Heart left ventricle (tissue), 16 donors: Measurements from ENCODE around the gene ARSB. TPM values are rescaled to one million over a fixed set of nuclear protein-coding genes. Genes with fewer than 3 reads are reported as not detected.
"Not testable (repeated sequence)": the region's sequence is repeated elsewhere in the genome, so short reads cannot be mapped to it uniquely, and the experiment has no call there.

ENCODE experiments used
- ATAC-seq, 4 donors: fragments of 200-7000 bp; cut with Tn5 transposase; one replicate each; pipeline ENCODE4 v1.9.1; 2020 to 2022; ENCODE audit warnings: moderate library complexity in 4 of 4, mild to moderate bottlenecking in 3 of 4, moderate number of reproducible peaks in 1 of 4
- DNase-seq, 5 donors: peaks; one replicate each; pipeline ENCODE4 v3.0.0-alpha.2; 2020
- H3K27ac ChIP-seq, 12 donors: fragments of 200-600 bp; sonication (generic) in 4 of 12; one replicate each; pipeline versions ENCODE4 v1.5.0 to v1.8.0; 2016 to 2022; ENCODE audit warnings: mild to moderate bottlenecking in 2 of 12
- H3K27me3 ChIP-seq, 9 donors: fragments of 200-600 bp; sonication (generic) in 2 of 9; one replicate each; pipeline versions ENCODE4 v1.5.1 to v1.8.0; 2016 to 2022; ENCODE audit warnings: mild to moderate bottlenecking in 3 of 9
- H3K36me3 ChIP-seq, 9 donors: fragments of 200-600 bp; sonication (generic) in 2 of 9; one replicate each; pipeline versions ENCODE4 v1.5.0 to v1.8.0; 2018 to 2022; ENCODE audit warnings: mild to moderate bottlenecking in 2 of 9
- H3K4me1 ChIP-seq, 12 donors: fragments of 200-600 bp; sonication (generic) in 4 of 12; one replicate each; pipeline versions ENCODE4 v1.5.0 to v1.8.0; 2016 to 2022; ENCODE audit warnings: mild to moderate bottlenecking in 3 of 12
- H3K4me3 ChIP-seq, 12 donors: fragments of 200-600 bp; sonication (generic) in 4 of 12; one replicate each; pipeline versions ENCODE4 v1.5.0 to v1.8.0; 2017 to 2022; ENCODE audit warnings: mild to moderate bottlenecking in 9 of 12, moderate library complexity in 4 of 12
- H3K9me3 ChIP-seq, 12 donors: fragments of 200-600 bp; sonication (generic) in 4 of 12; one replicate each; pipeline versions ENCODE4 v1.5.0 to v1.8.0; 2016 to 2022; ENCODE audit warnings: mild to moderate bottlenecking in 1 of 12
- CTCF ChIP-seq, 12 donors: fragments of 200-600 bp; sonication (generic) in 4 of 12; IDR thresholded peaks; one replicate each; pipeline versions ENCODE4 v1.5.0 to v1.8.0; 2018 to 2022; ENCODE audit warnings: antibody characterized with exemption in 12 of 12, mild to moderate bottlenecking in 5 of 12
- POLR2A ChIP-seq, 2 donors: fragments of 450-650 bp; IDR thresholded peaks; one replicate each; pipeline ENCODE4 v1.6.1; 2017; ENCODE audit warnings: antibody characterized with exemption in 2 of 2, mild to moderate bottlenecking in 2 of 2, moderate library complexity in 2 of 2
- WGBS, 4 donors: extraction: QIAGEN DNeasy Blood & Tissue Kit in 2 of 4; methylation state at CpG; one replicate each; pipeline versions ENCODE4 v1.1.5 to v1.1.7; 2013 to 2018; 5-methylcytosine and 5-hydroxymethylcytosine counted together
- intact Hi-C, 10 donors: fragments of 100-400 bp; cut with DNase I; formaldehyde crosslinking; loops; one replicate each; pipeline versions ENCODE4 v1.11.1 to v1.14.2; 2022
- polyA plus RNA-seq, 2 donors: library from polyadenylated mRNA; stranded (reverse); fragments of 200-250 nt; gene quantifications; one replicate each; pipeline ENCODE4 v1.2.3, GENCODE V29; 2013
- total RNA-seq, 9 donors: library from RNA; depleted of rRNA in 2 of 9; stranded (reverse); fragments of >200 nt in 2 of 9; fragmentation: NEBNext Ultra II Directional in 3 of 9; extraction: Animal tissue kit (Norgen Biotek cat#: 25700) in 3 of 9; gene quantifications; one replicate each; pipeline versions ENCODE4 v1.1.0 to v1.2.4, GENCODE V29; 2016 to 2023
- donor health status: ischemic (EF 13 %, LVEDD 7.1; RV severe dilation, severe dysfunction).
- donor health status: healthy with polysubstance abuse.
- donor health status: DM: no; HTN: yes; CAD: no.
- donor health status: DM: no; HTN: no; CAD: no.
- donor health status: ischemic (EF 25% LVEDD 6.9; RV normal size, moderate dysfunction).
- donor health status: ischemic (EF 25% LVEDD 5.7; RV mildly dilated, moderate dysfunction).
- donor health status: healthy.
- donor health status: DM: yes; HTN: yes; CAD: no.
- donor health status: ischemic (EF 35%, LVEDD 5.7; RV mildly dilated, moderate dysfunction).
- donor health status: nonischemic (EF 11% LVEDD 7.7; RV severe dilation, severe dysfunction).
- donor health status: DM: yes; HTN: yes; CAD: no.
- donor health status: PGD.
- donor health status: ischemic (EF 29% LVEDD 5.4; RV normal size, mild dysfunction).
- donor health status: nonischemic (EF 23%, LVEDD 6.1; RV moderate dilation, normal function).

Gene ARSB
- total and polyA plus RNA-seq, 11 donors, result 2.2 to 25.8 (median 14.4) TPM

DNA sequence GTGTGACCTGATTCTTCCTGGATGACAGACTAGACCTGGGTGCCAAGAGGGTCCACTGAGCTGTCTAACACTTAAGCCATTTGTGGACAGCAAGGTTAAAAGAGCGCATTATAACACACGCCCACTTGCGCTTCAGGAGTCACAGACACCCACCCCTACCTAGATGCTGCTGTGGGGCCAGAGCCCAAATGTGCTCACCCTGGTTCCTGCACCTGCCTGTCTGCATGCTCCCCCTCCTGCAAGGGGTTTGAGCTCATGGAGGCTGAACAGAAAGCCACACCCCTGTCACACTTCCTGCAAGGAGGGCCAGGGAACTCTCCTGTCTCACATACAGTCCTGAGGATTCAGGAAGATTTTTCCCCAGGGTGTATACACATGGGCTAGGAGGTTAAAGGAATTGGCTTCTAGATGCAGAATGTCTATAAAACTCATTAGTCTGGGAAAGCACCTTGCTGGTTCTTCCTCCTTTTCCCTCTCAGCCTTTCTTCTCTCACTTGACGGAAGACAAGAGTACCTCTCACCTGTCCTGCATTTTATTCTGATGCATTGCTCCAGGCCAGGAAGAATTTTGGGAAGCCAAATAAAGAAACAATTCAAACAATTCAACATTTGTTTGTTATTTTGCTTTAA, 249.2 kb downstream of the ARSB start:
- TF ChIP-seq CTCF (IDR thresholded peaks at IDR 0.05) (no peak), POLR2A (IDR thresholded peaks at IDR 0.05) (no peak)
- Histone ChIP-seq H3K36me3 (no peaks in the 10 kb centered on the region), H3K9me3 (peaks cover 0 to 16% (median 0%) of the 10 kb centered on the region in 12 donors), H3K27me3 (no peaks in the 10 kb centered on the region), H3K4me1 (no peaks in the 10 kb centered on the region), H3K4me3 (no peak overlapping the region), H3K27ac (no peak overlapping the region)
- intact Hi-C loops, result no loop called here
- DNase-seq (no peak), ATAC-seq (no peak)
- 98 to 99% (median 98%) methylated on average over 4 of the region's 4 CpGs for WGBS, 4 donors

DNA sequence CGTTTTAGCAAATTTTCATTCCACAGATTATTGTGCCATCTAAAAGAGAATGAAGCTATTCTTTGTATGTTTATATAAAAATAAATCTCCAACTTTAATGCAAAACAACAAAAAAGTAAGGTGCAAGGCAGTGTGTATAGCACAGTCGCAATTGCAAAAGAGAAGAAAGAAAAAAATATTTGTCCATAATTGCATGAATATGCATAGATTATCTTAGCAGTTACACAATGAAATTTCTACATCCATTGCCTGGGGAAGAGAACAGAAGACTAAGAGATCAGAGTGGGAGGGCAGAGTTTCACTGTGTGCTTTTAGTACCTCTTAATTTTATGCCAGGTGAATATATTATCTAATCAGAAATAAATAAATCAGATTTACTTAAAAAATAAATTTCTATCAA, 250.2 kb downstream of the ARSB start:
- H3K27ac ChIP-seq, result no peak overlapping the region
- H3K4me3 ChIP-seq, result no peak overlapping the region
- H3K4me1 ChIP-seq, result no peaks in the 10 kb centered on the region
- H3K9me3 ChIP-seq, result peaks cover 0 to 16% (median 0%) of the 10 kb centered on the region in 12 donors
- DNase-seq, result no peak
- ATAC-seq, result no peak
- no peaks in the 10 kb centered on the region for H3K36me3 ChIP-seq
- H3K27me3 ChIP-seq, result no peaks in the 10 kb centered on the region
- intact Hi-C loops, result no loop called here
- 96 to 99% (median 98%) methylated on average over 2 of the region's 2 CpGs for WGBS, 4 donors
- TF ChIP-seq CTCF (IDR thresholded peaks at IDR 0.05) (no peak), POLR2A (IDR thresholded peaks at IDR 0.05) (no peak)

DNA sequence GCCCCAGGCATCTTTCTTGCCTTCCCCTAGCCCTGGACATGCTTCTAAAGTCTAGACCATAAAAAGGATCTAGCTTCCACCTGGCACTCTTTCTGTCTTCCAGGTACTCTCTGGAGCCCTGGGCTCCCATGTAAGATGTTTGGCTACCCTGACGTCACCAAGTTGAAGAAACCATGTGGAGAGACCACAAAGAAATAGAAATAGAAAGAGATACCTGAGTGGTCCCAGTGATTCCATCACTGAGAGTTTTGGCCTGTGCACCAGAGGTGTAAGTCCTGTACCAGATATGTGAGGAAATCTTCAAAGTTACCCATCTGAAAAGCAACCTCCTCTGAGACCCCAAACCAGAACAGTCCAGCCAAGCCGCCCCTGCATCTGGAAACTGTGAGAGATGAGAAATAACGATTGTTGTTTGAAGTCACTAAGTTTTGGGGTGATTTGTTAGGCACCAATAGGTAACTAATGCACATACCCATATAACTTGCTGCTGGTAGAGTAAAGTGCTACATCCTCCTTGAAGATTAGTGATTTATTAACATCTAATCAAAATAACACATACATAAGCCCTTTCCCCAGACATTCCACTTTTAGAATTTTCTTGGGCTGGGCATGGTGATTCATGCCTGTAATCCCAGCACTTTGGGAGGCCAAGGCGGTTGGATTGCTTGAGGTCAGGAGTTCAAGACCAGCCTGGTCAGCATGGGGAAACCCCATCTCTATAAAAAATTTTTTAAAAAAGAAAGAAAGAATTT, 250.8 kb downstream of the ARSB start:
- ATAC-seq (no peak), DNase-seq (no peak)
- 93 to 96% (median 94%) methylated on average over 4 of the region's 4 CpGs for WGBS, 4 donors
- Histone ChIP-seq H3K36me3 (no peaks in the 10 kb centered on the region), H3K9me3 (peaks cover 0 to 16% (median 0%) of the 10 kb centered on the region in 12 donors), H3K4me1 (no peaks in the 10 kb centered on the region), H3K4me3 (no peak overlapping the region), H3K27ac (no peak overlapping the region), H3K27me3 (no peaks in the 10 kb centered on the region)
- intact Hi-C loops, result no loop called here
- no peak for TF ChIP-seq POLR2A (IDR thresholded peaks at IDR 0.05)
- no peak for TF ChIP-seq CTCF (IDR thresholded peaks at IDR 0.05)

DNA sequence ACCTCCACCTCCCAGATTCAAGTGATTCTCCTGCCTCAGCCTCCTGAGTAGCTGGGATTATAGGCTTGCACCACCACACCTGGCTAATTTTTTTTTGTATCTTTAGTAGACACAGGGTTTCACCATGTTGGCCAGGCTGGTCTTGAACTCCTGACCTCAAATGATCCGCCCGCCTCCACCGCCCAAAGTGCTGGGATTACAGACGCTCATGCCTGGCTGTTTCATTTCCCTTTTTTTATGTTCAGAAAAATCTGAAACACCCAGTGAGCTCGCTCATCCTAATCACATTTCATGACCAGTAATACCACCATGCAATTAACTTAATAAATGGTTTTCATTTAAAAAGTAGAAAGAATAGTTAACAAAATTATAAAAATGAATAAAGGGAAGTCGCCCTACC, 252.4 kb downstream of the ARSB start:
- H3K27me3 ChIP-seq, H3K4me1 ChIP-seq, DNase-seq, H3K27ac ChIP-seq, intact Hi-C loops, ATAC-seq, H3K36me3 ChIP-seq, H3K4me3 ChIP-seq: not testable (repeated sequence)
- WGBS, 4 donors, result 93 to 97% (median 94%) methylated on average over 6 of the region's 6 CpGs
- H3K9me3 ChIP-seq, result peaks cover 0 to 16% (median 0%) of the 10 kb centered on the region in 12 donors
